Activated CD4-positive, CD25-positive, alpha-beta regulatory T cell treated with anti-CD3 and anti-CD28 coated beads, Interleukin-2, amount 50 U/mL, for 16 hours (primary cell): Measurements from ENCODE around the gene PLA2R1.

ENCODE experiments used
- DNase-seq: peaks from one replicate; pipeline ENCODE4 v3.0.0-alpha.2; 2020; ENCODE audit warnings: low read depth, low spot score

The PLA2R1 gene

DNA sequence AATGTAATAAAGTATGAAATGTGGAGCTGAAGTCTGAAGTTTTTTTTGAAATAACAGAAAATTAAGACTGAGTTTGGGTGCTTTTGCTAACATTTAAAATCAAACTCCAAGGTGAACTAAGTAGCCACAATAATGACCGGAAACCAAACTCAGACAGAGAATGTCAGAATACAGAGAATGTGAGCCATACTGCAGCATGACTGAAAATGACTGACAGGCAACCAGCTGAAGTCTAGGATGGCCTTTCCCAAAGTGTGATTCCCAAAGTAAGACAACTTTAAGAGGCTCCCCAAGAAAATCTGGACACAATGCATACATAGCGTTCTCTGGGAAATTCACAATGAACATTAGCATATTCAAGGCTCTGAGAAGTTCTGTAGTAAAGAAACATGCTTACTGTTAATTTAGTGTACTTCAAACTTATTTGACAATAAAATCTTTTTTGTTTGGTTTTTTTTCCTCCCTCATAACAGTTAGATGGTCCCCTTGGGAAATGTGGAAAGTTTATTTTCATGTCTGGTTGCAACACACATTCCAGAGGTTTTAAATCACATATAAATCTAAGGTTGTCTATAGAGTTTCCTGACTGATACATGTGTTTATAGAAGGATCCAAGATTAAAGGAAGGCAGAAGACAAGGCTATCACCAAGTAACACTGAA, 28.6 kb downstream of the PLA2R1 start:
- DNase-seq, result no peak

DNA sequence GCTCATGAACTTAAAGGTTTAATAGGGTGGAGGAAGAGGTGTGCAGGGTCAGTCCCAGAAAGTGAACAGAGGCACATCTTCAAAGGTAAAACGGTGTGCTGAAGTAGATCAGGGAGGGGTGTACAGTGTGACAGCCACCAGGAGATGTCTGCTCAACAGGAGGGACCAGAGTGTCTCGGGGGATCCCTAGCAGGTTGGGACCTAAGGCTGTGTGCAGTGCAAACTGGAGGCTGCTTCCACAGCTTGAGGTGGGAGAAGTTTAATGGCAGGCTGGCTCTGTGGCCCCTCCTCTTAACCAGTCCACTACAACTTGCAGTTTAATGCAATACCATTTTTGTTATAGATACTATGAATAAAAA, 33.2 kb downstream of the PLA2R1 start:
- DNase-seq, result no peak

DNA sequence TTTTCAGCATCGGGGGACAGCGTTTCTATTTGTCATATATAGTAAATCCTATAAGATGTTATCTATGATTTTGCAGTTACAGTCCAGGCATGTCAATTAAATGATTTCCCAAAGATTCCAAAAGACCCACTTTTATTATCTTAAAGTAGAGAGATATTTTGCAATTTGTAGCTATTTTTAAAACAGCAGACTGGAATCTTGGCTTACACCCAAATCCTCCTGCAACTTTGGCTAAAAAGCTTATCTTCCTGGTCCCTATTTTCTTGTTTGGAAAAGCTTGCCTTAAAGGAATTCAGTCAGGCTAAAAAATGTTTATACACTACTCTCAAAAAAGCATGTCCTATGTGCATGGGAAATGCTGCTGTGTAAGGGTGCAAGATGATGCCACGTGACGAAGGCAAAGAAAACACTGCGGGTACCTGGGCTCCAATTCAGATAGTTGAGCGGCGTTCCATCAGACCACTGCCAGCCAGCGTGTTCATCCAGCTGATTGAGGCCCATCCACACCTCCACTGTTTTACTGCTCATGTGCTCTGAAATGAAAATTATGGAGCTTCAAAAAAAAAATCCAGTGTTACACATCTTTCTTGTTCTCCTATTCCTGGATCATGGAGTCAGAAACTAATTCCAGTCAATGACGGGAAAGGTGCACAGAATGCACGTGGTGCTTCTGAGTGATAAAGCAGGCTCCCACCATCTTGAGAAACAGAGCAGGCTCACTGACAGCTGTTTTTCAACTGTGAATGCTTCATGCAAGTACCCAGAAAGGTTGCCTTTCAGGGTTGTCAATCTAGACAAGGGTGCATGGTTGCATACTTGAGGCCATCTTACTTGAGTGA, 33.8 kb downstream of the PLA2R1 start:
- no peak for DNase-seq

DNA sequence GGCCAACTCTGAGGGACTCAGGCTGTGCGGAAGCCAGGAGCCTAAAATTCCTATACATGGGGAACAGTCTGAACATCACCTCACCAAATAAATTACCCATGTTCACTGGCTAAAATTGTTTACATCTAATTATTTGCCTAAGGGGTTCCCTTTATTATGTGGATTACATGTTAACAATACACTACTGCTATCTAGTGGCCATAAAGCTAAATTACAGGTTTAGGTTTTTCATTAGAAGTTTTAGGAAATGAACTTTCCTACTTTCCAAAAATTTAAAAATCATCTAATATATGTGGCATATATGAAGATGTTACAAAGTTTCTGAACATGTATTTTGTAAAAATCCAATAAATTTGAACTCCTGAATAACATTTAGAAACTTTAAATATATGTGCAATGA, 40.3 kb downstream of the PLA2R1 start:
- DNase-seq, result no peak

DNA sequence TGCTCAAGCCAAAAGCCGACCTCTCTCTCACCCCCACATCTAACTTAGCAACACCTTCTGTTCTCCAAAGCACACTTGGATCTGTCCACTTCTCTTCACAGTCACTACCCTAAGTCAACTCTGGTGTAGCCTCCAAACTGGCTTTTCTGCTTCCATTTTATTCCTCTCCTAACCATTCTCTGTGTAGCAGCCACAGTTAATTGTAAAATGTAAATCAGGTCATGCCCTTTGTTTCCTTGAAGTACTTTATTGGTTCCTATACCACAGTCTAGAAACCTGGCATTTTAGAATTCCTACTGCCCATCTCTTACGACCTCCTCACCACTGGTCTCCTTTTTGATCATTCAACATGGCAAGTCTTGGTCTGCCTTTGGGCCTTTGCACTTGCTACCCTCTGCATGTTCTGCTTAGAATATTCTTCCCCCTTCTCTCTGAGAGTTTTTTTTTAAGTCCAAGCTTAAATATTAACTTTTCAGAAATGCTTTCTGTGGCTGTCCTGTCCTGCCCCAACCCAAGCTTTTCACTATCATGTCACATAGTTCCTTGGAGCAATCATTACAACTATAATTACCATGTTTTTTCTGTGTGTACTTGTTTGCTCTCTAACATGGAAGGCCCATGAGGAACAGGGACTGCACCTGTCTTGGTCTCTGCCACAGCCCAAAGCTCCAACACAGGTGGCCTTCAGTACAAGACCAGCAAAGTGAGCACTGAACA, 42.9 kb downstream of the PLA2R1 start:
- no peak for DNase-seq

DNA sequence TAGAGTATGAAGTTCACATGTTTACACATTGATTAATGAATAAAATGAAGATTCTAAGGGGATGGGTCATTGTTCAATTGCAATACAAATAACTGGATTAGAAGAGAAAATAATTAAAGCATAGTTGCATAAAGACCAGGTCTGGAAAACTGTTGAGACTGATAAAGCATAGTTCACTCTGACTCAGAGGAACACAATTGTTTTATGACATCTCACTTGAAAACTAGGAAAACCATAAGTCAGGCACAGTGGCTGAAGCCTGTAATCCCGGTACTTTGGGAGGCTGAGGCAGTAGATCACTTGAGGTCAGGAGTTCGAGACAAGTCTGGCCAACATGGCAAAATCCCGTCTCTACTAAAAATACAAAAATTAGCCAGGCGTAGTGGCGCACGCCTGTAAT, 46.7 kb downstream of the PLA2R1 start:
- no peak for DNase-seq

DNA sequence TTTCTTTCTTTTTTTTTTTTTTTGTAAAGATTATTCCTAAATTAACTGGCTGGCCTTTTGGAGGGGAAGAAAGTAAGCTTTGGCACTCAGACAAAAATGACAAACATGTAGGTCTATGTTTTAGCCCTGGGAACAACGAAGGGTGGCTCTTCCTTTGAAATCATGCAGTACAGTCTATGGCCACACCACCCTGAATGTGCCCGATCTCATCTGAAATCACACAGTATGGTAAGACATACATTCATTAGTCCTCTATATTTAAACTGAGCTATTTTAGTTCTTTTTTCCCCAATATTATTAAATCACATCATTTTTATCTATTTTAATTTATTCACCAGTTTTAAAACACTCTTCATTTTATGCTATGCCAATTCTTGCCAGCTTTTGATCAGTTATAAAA, 48.2 kb downstream of the PLA2R1 start:
- no peak for DNase-seq

DNA sequence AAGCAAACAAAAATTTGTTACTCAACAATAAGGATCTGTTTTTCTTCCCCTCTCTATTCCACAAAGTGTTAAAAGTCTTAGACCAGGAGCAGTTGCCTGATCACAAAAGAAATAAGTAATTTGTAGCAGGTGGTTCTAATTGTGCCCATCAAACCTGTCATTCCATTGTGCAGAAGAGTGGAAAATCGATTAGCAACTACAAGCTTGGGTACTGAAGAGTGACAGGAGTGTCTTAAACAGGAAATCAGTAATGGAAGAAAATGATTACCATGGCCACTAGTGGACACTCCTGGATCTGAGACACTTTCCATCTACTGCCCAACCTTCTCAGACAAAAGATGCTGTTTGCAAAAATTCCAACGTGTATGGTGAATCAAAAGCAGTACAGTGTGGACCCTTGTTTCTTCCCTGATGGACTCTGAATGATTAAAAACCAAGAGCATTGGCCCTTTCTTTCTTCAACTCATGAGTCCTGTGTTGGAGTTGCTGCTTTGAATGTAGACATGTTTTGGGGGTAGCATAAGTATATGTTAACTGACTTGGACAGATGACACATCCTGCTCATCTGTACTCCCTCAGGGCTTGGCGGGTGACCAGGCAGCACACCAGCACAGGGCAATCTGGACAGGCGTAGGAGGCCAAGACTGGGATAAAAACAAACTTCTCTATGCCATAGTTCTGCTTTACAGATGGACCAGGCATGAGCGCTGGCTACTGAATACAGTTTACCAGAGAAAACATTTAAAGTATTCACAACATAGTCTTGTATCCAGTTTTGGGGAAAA, 51.9 kb downstream of the PLA2R1 start:
- DNase-seq, result no peak

DNA sequence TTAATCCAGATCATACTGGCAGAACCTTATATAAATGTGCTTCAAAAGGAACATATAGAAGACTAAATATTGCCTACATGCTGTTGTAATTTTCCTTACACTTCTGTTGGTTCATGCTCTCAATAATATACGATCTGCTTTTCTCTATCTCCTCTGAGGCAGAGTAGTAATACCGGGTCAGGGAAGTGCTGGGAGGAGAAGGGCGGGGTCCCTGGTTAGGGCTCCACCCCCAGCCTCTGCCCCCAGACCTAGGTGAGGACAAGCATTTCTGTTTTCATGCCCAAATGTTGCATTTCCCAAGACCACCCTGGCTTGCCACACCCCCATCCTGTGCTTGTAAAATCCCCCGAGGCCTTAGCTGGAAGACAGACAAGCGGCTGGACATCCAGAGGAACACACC, 55.3 kb downstream of the PLA2R1 start:
- DNase-seq, result no peak

DNA sequence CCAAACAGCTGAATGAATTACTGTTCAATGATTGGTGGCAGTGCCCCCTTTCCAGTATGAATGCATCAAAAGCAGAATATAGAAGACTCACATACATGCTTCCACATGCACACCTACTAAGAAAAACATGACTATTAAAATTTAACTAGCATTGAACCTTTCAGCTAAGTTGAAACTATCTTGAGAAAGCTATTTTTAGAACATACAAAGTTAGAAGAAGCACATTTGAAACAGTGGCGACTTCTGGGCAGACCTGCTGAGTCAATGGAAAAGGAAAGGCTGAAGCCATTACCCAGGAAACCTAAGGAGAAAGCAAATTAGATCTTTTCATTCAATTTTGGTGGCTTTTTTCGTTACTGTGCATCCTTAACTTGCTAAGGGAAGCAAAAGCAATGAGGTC, 55.9 kb downstream of the PLA2R1 start:
- DNase-seq, result no peak

DNA sequence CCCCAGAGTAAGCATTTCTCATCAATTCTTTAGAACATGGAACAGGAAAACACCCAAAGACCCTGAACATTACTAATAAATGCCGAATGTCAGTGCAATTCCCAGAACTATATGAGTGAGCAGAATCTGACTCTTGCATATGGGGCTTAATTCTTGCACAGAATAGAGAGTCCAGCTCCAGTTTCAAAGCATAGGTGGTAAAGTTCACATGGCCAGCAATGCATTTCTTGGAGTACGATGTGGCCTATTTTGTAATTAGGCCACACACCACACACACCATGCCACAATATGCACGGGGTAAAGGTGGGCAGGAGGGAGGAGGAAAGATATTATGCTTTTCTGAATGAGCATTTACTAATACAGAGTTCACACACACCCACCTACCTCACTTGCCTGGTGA, 56.5 kb downstream of the PLA2R1 start:
- no peak for DNase-seq

DNA sequence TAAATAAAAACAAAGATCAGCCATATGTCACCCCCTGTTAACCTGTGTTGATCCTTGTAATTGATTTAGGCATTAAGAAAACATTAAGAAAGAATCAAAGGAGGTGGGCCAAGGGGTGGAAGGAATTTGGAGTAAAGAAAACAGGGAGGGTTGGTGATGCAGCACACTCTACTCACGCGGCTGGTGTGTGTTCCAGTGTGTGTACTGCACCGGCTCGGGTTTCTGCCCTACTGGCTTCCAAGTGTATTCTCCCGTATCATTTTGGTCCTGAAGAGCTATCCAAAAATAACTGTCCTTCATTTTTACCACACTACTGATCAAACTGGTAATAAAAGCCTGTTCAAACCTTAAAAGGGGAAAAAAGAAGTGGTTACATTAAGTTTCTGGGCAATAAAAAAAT, 56.9 kb downstream of the PLA2R1 start:
- no peak for DNase-seq

DNA sequence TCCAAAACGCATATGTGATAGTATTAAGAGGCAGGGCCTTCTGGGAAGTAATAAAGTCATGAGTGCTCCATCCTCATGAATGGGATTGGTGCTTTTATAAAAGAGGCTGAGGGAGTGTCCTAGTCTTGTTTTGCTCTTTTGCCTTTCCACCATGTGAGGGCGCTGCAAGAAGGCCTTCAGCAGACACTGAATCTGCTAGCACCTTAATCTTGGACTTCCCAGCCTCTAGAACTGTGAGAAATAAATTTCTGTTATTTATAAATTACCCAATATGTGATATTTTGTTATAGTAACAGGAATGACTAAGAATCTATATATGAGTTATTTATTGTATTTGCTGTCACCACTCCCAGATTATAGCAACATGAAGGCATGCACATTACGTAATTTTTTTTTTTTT, 63.5 kb downstream of the PLA2R1 start:
- no peak for DNase-seq

DNA sequence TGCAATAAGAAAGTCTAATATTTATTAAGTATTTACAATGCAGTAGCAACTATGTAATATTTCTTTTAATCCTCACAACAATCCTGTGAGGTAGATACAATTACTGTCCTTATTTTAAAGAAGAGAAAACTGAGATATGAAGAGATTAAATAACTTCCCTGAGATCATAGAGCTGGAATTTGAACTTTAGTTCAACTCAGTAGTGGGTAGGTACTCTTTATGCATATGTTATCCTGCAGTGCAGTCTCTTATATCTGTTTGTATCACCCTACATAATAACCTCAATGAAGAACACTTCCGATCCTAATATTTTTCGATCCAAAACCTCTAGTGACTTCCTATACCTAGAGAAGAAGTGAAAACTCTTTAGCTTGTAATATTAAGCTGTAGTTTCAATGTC, 64.2 kb downstream of the PLA2R1 start:
- no peak for DNase-seq

DNA sequence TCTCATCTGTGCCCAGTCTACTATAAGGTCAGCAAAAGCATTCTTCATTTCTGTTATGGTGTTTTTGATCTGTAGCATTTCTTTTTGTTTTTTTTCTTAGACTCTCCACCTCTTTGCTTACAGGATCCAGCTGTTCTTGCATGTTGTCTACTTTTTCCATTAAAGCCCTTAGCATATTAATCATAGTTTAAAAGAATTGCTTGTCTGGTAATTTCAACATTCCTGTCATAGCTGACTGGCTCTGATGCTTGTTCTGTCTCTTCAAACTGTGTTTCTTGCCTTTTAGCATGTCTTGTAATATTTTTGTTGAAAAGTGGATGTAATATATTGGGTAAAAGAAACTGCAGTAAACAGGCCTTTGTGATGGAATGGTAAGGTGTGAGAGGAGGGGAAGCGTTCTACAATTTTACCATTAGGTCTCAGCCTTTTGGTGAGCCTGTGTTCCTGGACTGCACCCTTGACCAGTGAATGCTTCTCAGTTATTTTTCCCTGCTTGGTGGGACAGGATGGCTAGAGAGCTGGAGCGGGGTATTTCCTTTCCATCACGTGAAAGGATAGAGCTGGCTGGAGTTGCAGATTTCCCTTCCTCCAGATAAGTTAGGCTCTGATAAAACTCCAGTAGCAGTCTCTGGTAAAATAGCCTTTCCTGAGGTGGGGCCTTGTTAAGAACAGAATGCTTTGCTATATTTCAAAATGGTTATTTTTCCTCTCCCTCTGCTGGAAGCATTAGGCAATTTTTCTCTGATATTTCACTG, 65.4 kb downstream of the PLA2R1 start:
- no peak for DNase-seq

DNA sequence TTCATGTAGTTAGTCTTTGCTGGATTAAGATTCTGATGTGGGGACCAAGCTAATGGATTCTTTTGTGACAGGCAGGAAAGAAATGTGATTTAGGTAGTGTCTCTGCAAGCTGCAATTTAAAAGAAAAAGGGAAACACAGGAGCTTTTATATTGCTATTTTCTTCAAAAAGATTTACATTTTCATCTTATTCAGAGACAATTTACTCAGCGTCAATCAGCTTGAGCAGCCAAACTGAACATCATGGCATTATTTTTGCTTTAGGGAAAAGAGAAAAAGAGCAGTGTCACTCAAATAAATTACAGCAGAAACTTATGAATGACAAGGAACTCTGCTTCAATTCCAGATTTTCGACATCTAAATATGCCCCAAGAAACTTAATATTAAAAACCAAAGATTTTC, 67.4 kb downstream of the PLA2R1 start:
- DNase-seq, result no peak

DNA sequence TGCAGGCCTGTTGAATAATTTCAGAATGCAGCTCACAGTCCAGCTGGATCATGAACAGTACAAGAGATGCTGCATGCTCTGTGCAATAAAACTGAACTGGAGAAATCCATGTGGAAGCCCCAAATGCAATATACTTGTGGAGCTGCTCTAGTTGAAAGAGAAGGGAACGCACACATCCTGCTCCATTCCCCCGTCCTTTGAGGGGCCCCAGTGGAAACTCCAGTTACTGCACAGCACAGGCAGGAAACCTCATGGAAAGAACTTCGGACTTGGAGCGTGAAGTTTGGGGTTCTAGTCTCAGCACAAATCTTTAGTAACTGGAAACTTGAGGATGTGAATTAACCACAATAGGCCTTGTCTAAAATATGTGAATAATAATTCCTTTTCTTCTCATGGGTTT, 73.2 kb downstream of the PLA2R1 start:
- no peak for DNase-seq

DNA sequence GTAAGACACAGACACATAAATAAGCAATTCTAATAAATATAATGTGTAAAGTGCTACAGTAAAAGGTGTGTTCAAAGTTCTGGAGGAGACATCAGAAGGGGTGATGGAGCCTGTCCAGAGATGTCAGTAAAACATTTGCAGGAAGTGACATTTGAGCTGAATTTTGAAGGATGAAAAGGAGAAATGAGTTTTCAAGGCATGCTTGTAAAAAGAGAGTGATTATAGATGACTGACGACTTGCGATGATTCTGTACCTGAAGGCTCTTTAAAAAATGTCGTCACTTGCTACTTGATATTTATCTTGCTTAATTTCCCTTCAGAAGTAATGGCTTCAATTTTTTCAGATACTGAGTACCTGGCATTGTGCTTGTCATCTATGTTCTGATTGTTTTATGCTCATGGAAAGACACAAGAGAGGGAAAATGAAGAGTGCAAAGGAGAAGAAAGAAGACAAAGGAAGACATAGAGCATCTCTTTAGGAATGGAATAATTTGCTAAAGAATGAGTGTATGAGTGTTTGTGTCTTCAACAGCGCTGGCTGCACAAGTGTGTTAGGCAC, 73.9 kb downstream of the PLA2R1 start:
- DNase-seq, result no peak

DNA sequence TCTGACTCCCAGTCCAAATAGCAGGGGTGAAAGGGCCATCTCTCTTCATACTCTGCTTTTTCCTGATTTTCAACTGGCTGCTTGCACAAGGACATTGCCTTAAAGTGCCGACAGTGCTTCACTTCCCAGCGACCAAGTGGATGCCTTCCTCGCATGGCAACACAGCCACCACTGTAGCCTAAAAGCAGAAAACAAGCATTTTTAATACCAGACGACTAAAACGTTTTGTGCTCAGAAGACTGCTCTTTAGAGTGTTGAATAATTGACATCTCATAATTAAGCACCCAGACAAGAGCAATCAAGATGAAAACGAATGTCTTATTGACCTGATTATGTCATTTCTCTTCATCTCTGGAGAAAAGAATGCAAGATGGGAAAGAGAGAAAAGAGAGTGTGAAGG, 75.2 kb downstream of the PLA2R1 start:
- no peak for DNase-seq

DNA sequence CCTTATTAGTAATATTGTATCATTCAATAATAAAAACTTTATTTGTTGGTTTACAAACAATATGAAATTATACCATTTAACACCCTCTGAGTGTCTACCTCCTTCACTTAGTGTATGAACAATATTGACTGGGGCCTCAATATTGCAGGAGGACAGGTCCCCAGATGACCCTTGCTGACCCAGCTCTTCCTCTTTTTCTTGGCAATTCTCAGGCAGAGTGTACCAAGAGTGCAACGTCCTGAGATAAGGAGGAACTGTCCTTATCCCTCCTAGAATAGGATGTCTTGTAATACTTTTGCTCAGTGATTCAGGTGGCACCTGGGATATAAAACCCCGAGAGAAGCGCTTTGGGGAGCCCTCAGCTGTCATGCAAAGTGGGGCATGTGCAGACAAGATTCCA, 76.8 kb downstream of the PLA2R1 start:
- DNase-seq, result no peak

DNA sequence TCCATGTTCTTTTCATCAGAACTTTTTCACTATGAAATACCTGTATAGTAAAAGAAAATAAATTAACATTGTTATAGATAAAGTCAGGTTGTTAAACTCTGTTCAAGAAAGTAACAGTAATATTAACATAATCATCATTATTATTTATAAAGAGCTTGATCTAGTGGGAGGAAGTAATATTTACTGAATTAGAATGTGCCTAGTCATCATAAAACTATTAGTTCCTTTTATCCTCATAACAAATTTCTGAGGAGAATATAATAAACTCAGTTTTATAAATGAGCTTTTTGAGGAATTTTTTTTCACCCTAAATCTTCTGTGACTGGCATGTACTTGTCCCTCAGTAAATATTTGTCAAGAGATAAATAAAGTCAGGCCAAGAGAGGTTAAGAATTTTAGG, 78.4 kb downstream of the PLA2R1 start:
- no peak for DNase-seq
